Measurements from ENCODE around the gene PRPF38B.

DNA sequence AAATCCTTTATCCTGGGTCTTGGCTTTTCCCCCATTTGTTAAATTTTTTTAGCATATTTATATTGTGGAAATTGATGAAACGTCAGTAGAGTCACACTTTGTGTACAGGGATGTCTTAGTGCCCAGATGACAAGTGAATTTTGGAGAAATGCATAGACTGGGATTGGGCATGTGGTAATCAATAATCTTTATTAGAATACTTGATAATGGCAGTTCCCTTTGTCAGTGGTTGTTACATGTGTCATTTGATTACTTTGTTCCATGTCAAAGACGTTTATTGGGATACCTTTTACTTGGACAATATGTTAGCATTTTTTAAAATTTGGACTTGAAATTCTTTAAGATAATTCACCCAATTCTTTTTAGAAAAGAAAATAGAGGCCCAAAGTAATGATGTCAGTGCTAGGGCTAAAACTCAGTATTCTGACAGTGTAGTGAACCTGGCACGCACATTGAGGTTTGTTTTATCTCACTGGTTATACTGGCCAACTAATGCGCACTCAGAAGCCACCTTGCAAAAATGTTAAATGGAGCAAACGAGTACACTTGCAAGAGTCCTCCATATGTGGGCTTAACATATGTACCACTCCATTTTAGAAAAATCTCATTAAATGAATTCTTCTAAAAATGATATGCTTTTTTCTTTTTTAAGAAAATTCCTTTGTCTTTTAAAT lies 9.2 kb downstream of the PRPF38B start:
- TF ChIP-seq POLR2A (IDR thresholded peaks at IDR 0.05; ENCODE audit: low read length) (no peak), GATA1 (IDR thresholded peaks at IDR 0.05; ENCODE audit: low read depth, low read length) (no peak)
